ENCODE data around the gene PCP4L1.

PCP4L1 gene

GRCh38 chr1:161265305-161265704 lies 6.8 kb downstream of the PCP4L1 start:
- in situ Hi-C loops (cut with HindIII; ENCODE audit: low sequenced_read_pairs), result no loop called here

DNA sequence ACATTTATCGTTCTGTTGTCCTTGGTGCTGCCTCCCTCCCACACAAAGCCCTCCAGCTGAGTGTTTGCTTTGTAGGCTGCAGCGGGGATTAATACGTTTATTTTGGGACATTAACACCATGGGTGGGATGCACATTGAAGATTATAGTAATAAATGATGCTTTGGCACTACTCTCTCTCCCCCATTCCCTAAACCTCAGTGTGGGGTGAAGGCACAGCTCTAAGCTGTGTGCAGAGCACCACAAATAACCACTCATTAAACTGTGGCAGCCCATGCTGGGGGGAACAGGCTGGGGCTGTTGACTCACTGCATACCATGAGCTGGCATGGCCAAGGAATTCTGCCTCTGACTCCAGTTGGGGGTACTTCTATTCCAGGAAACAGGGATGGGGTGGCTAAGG lies 7.7 kb downstream of the PCP4L1 start:
- in situ Hi-C loops (cut with HindIII; ENCODE audit: low sequenced_read_pairs), result no loop called here

- in situ Hi-C loops (cut with HindIII; ENCODE audit: low sequenced_read_pairs), result no loop called here
Observed at GRCh38 chr1:161266836-161267235, 8.3 kb downstream of the PCP4L1 start.

- in situ Hi-C loops (cut with HindIII; ENCODE audit: low sequenced_read_pairs), result no loop called here
Observed at GRCh38 chr1:161267321-161267720, 8.8 kb downstream of the PCP4L1 start.

GRCh38 chr1:161273402-161273801 lies 14.9 kb downstream of the PCP4L1 start:
- in situ Hi-C loops (cut with HindIII; ENCODE audit: low sequenced_read_pairs), result no loop called here

DNA sequence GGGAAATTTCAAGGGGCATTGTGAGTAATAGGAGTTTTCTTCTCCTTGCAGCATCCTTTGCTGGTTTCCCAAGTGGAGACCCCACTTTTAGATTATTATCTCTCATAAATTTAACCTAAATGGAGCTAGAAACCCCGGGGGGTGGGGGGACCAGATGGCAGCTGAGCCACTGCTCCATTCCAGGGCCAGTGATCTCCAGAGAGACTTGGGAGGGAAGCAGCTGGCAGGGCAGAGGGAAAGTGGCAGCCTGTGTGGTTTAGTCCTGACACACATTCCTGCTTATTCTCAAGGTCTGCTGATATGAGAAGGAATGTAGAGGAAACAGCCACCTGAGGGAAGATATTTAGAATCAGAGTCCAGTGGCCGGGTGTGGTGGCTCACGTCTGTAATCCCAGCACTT lies 16.3 kb downstream of the PCP4L1 start:
- in situ Hi-C loops (cut with HindIII; ENCODE audit: low sequenced_read_pairs), result no loop called here

GRCh38 chr1:161282991-161283390 lies 24.4 kb downstream of the PCP4L1 start:
- in situ Hi-C loops (cut with HindIII; ENCODE audit: low sequenced_read_pairs), result no loop called here

DNA sequence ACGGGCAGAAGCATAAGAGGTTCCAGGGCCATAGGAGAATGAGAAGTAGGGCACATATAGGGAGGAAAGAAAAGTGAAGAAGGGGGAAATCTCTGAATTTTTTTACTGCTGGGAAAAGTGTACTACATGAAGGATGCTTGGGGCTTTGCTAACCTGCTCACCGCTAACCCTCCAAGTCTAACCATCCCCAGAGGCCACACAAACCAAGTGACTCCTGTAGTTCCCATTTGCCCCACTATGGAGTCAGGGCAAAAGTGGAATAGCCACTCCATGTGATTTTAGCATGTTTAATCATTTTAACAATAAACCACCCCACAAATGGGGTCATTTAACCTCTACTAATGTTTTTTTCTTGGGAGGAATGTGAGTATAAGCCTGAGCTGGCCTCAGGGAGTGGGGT lies 26.6 kb downstream of the PCP4L1 start:
- in situ Hi-C loops (cut with HindIII; ENCODE audit: low sequenced_read_pairs), result no loop called here

- in situ Hi-C loops (cut with HindIII; ENCODE audit: low sequenced_read_pairs), result no loop called here
Observed at GRCh38 chr1:161285521-161285920, 27.0 kb downstream of the PCP4L1 start.

- in situ Hi-C loops (cut with HindIII; ENCODE audit: low sequenced_read_pairs), result no loop called here
Observed at GRCh38 chr1:161287482-161288054, 29.0 kb downstream of the PCP4L1 start.

GRCh38 chr1:161290779-161291178 lies 32.2 kb downstream of the PCP4L1 start:
- in situ Hi-C loops (cut with HindIII; ENCODE audit: low sequenced_read_pairs), result no loop called here

DNA sequence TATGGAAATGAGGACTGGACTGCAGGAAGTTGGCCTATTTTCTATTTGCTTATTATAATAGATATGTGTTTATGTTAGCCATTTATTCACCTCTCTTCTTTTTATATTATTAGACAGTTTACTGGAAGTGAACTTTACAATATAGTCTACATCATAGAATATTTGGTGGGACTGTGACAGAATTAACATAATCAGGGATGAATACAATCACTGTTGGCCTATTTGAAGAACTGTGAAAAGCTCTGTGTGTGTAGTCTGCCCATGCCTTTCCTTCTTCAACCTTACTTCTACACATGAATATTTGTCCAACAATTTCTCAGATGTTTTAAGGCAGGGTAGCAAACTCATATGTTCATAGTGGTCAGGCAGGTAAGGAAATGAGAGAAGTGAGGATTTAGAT lies 38.9 kb downstream of the PCP4L1 start:
- in situ Hi-C loops (cut with HindIII; ENCODE audit: low sequenced_read_pairs), result no loop called here

DNA sequence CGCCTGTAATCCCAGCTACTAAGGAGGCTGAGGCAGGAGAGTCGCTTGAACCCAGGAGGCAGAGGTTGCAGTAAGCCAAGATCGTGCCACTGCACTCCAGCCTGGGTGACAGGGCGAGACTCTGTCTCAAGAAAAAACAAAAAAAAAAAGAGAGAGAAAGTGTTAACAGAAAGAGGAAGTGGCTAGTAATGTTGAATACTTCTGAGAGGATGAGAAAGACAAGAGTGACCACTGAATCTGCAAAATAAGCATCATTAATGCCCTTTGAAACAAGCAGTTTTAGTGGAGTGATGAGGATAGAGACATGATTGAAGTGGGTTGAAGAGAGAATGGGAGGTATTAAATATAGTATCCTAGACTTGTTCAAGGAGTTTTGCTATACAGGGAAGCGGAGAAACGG lies 39.6 kb downstream of the PCP4L1 start:
- in situ Hi-C loops (cut with HindIII; ENCODE audit: low sequenced_read_pairs), result no loop called here

DNA sequence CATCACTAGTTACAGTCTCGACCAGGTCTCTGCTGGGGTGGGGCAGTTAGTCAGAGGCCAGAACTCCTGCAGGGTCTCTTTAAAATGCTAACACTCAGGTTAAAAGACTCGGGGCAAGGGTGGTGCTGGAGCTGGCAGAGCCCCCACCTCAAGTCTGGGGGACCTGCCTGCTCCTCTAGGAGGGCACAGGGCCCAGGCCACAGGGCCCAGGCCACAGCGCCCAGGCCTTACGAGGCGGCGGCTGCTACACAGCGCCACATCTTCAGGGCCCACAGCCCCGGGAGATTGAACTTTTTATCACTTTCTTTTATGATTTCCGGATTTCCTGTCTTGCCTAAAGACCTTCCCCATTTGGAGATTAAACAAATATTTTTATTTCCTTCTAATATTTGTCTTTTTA lies 40.8 kb downstream of the PCP4L1 start:
- in situ Hi-C loops (cut with HindIII; ENCODE audit: low sequenced_read_pairs), result no loop called here

DNA sequence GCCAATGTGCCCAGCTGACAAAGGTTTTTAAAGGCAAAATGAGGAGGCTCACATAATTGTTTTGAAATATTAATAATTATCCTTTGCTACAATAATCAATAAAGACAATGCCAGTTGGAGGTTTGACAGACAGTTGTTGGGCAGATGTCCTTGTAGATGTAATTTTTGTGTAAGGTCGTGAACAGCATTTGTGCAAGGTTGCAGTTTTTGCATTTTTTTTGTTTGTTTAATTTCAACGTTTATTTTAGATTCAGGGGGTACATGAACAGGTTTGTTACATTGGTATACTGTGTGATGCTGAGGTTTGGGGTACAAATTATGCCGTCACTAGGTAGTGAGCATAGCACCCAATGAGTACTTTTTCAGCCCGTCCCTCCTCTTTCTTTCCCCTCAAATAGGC lies 41.9 kb downstream of the PCP4L1 start:
- in situ Hi-C loops (cut with HindIII; ENCODE audit: low sequenced_read_pairs), result no loop called here

DNA sequence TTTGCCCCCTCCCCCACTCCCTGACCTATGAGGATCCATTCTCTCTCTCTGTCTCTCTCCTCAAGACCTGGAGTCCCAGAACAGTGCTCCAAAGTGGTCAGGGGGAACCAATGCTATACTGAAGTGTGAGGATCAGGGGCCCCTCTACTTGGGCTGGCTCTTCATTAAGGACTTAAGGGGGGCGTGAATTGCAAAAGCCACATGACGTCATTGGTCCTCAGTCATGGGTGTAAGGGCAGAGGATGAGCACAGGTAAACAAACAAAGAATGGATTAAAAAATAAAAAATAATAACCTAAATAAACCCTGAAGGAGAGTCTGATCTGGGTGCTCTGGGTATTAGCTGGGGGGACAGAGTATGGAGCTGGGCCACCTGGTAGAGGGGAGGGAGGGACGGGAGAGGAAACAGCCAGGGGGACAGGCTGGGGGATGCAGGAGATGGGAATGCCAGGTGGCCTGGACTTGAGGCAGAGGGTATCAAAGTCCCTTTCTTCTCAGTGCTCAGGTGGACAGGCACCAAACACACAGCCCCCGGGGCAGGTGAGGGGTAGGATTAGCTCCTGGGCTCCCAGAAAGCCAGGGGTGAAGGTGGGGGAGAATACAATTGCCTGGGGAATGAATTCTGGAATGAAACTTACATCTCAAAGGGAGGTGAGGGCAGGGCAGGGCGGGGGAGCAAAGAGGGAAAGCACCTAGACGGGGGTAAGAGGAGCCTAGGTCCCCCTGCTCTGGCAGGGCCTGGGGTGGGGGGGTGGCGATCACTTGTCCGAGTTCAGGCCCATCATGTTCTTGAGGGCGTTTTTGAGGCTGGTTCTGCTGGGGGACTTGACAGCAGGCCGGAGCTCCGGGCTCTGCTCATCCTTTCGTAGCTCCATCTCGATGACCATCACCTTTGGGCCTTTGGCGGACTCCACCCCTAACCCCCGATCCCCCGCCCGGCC lies 46.7 kb downstream of the PCP4L1 start:
- in situ Hi-C loops (cut with HindIII; ENCODE audit: low sequenced_read_pairs), result no loop called here

- in situ Hi-C loops (cut with HindIII; ENCODE audit: low sequenced_read_pairs), result no loop called here
Observed at GRCh38 chr1:161305867-161306519, 47.4 kb downstream of the PCP4L1 start.

DNA sequence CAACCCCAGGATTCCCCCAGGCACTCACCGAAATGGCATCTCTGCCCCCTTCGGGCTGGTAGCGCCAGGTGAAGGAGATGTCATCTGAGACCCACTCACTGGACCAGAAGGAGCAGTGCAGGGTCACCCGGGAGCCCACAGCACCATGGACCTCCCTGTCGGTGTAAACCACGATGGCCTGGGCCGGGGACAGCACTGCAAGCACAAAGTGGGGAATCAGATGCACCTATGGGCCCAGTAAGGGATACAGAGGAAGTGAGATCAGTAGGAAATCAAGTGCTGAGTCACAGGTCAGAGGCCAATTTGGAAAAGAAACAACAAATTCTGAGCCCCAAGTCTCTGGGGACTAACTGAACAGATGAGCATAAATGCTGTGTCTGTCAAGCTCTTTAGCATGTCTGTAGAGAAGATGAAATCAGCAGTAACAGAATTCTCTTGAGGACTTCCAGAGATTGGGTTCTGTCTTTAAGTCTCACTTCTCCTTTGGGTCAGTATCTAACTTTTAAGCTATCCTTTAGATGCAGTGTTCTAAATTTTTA lies 48.8 kb downstream of the PCP4L1 start:
- in situ Hi-C loops (cut with HindIII; ENCODE audit: low sequenced_read_pairs), result no loop called here

DNA sequence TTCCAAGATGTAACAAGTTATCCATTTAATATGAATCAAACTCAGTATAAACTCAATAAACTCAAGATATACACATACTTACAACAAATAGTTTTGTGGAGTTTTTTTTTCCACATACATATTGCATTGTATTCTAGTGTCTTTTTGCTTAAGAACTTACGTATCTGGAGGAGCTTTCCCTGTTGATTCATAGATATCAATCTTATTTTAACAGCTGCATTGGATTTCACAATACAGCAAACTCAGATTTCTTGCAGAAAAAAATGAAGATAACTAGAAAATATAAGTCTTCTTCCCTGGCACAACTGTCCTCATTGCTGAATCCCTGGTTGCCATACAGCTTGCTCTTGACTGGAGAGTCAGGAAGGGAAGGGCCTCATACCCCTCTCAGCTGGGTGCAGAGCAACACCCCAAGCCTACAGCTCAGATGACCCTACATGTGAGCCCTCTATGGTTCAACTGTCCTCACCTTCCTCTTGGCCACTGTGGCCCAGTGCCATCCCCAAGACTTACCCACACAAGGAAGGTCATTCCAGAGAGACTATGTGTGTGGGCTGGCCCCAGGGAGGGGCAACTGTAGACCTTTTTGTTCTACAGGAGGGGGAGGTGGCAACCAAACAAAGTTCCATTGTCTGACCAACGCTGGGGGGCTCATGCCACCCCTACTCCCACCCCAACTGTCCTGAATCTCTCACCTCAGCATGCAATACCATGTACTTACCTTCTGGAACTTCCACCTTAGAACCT lies 49.5 kb downstream of the PCP4L1 start:
- in situ Hi-C loops (cut with HindIII; ENCODE audit: low sequenced_read_pairs), result no loop called here

DNA sequence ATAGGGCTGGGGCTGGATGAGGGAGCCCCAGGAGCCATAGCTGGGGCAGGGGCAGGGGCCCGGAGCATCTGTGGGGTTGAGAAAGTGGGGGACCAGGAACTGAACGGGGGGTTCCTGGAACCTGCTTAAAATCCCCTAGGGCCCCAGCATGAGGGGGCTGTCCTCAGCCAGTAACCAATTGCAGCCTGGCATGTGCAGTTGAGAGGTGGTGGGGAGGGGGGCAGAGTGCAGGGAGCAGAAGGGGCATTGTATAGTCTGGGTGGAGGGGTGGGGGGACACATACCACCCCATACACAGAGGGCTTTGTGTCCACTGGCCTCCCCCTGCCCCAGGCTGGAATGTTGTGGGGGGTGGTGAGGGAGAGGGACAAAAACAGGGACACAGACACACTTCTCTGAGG lies 51.3 kb downstream of the PCP4L1 start, which contains the start of gene MPZ:
Gene MPZ (minus strand): TSS at position 101 of the 400 bp plus-strand sequence. CDS start 63 bp downstream, at position 38.
- in situ Hi-C loops (cut with HindIII; ENCODE audit: low sequenced_read_pairs), result no loop called here
